HepG2 (cell line): ENCODE data around the gene CDK6.

Experiments used
- BCLAF1 ChIP-seq: fragments of 450-650 bp; IDR thresholded peaks from 2 replicates; pipeline ENCODE4 v1.6.1; 2017; ENCODE audit warnings: mild to moderate bottlenecking
- CHD4 ChIP-seq: fragments of 200-600 bp; sonication (generic); IDR thresholded peaks from 2 replicates; pipeline ENCODE4 v1.7.0; 2017; ENCODE audit warnings: mild to moderate bottlenecking, low read length, borderline replicate concordance
- KDM1A ChIP-seq: IDR thresholded peaks from 2 replicates; pipeline ENCODE4 v1.6.1; 2016; ENCODE audit warnings: missing compliant biosample characterization
- POLR2AphosphoS5 ChIP-seq: IDR thresholded peaks from 2 replicates; pipeline ENCODE4 v1.6.1; 2012; ENCODE audit warnings: low read depth, low read length
- RELA ChIP-seq: sonication (generic); formaldehyde crosslinking; IDR thresholded peaks from 2 replicates; pipeline ENCODE4 v1.4.0; 2020; ENCODE audit warnings: missing genetic modification reagents
- SIN3B ChIP-seq: fragments of 150-350 bp; IDR thresholded peaks from 2 replicates; pipeline ENCODE4 v1.6.1; 2014; ENCODE audit warnings: low read length
- SRF ChIP-seq: IDR thresholded peaks from 2 replicates; pipeline ENCODE4 v1.6.1; 2011; ENCODE audit warnings: mild to moderate bottlenecking, low read depth, low read length, moderate library complexity
- ZBTB21 ChIP-seq: sonication (generic); formaldehyde crosslinking; IDR thresholded peaks from 2 replicates; pipeline ENCODE4 v1.4.0; 2020; ENCODE audit warnings: missing genetic modification reagents
- ZBTB44 ChIP-seq: sonication (generic); formaldehyde crosslinking; IDR thresholded peaks from 2 replicates; pipeline ENCODE4 v1.4.0; 2020; ENCODE audit warnings: missing genetic modification reagents
- ZNF335 ChIP-seq: sonication (generic); formaldehyde crosslinking; IDR thresholded peaks from 2 replicates; pipeline ENCODE4 v1.4.0; 2020; ENCODE audit warnings: missing genetic modification reagents
- ZNF720 ChIP-seq: sonication (generic); formaldehyde crosslinking; IDR thresholded peaks from 2 replicates; pipeline ENCODE4 v1.4.0; 2020; ENCODE audit warnings: missing genetic modification reagents
- TF ChIP-seq, protein P1 (sequence below): sonication (generic); formaldehyde crosslinking; IDR thresholded peaks from 2 replicates; pipeline ENCODE4 v1.5.0; 2020; ENCODE audit warnings: mild to moderate bottlenecking, missing genetic modification reagents, moderate library complexity

- no peak for TF ChIP-seq SRF
- no peak for TF ChIP-seq ZBTB21 (CRISPR knock-in tag)
- no peak for TF ChIP-seq POLR2AphosphoS5
- no peak for TF ChIP-seq BCLAF1
- TF ChIP-seq, protein P1, sequence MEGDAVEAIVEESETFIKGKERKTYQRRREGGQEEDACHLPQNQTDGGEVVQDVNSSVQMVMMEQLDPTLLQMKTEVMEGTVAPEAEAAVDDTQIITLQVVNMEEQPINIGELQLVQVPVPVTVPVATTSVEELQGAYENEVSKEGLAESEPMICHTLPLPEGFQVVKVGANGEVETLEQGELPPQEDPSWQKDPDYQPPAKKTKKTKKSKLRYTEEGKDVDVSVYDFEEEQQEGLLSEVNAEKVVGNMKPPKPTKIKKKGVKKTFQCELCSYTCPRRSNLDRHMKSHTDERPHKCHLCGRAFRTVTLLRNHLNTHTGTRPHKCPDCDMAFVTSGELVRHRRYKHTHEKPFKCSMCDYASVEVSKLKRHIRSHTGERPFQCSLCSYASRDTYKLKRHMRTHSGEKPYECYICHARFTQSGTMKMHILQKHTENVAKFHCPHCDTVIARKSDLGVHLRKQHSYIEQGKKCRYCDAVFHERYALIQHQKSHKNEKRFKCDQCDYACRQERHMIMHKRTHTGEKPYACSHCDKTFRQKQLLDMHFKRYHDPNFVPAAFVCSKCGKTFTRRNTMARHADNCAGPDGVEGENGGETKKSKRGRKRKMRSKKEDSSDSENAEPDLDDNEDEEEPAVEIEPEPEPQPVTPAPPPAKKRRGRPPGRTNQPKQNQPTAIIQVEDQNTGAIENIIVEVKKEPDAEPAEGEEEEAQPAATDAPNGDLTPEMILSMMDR (CRISPR knock-in tag) = no peak
- no peak for TF ChIP-seq RELA (CRISPR knock-in tag)
- no peak for TF ChIP-seq ZNF335 (CRISPR knock-in tag)
- TF ChIP-seq ZBTB44 (CRISPR knock-in tag) = no peak
- no peak for TF ChIP-seq ZNF720 (CRISPR knock-in tag)
- no peak for TF ChIP-seq CHD4
- TF ChIP-seq SIN3B = no peak
- TF ChIP-seq KDM1A (CRISPR knock-in tag) = no peak
These were observed 131.5 kb downstream of the CDK6 start for GRCh38 chr7:92704858-92705257.
